Stomach smooth muscle (tissue), 2 donors: ENCODE measurements around the gene CEACAM1.
"Not testable (repeated sequence)": the region's sequence is repeated elsewhere in the genome, so short reads cannot be mapped to it uniquely, and the experiment has no call there.

Source experiments
- H3K27ac ChIP-seq: one replicate; pipeline ENCODE4 v1.7.0; 2013; ENCODE audit warnings: mild to moderate bottlenecking, low read length, inconsistent platforms
- H3K27me3 ChIP-seq, 2 donors: one replicate each; pipeline ENCODE4 v1.7.0; 2013; ENCODE audit warnings: low read length in 2 of 2; ENCODE audit not compliant: insufficient read depth in 2 of 2, control insufficient read depth in 1 of 2
- H3K36me3 ChIP-seq, 2 donors: one replicate each; pipeline ENCODE4 v1.7.0; 2013; ENCODE audit warnings: low read length in 2 of 2; ENCODE audit not compliant: control insufficient read depth in 2 of 2, insufficient read depth in 2 of 2
- H3K4me1 ChIP-seq: one replicate; pipeline ENCODE4 v1.7.0; 2013; ENCODE audit warnings: low read length; ENCODE audit not compliant: control insufficient read depth, insufficient read depth
- H3K4me3 ChIP-seq, 2 donors: one replicate each; pipeline ENCODE4 v1.7.0; 2013; ENCODE audit warnings: low read length in 2 of 2
- H3K9ac ChIP-seq, 2 donors: one replicate each; pipeline ENCODE4 v1.7.0; 2013; ENCODE audit warnings: low read length in 2 of 2, mild to moderate bottlenecking in 1 of 2
- H3K9me3 ChIP-seq, 2 donors: one replicate each; pipeline ENCODE4 v1.7.0; 2013; ENCODE audit warnings: low read length in 2 of 2; ENCODE audit not compliant: control insufficient read depth in 2 of 2
- donor health status: healthy.
- donor health status: Pancreatic carcinoma.

Gene CEACAM1

DNA sequence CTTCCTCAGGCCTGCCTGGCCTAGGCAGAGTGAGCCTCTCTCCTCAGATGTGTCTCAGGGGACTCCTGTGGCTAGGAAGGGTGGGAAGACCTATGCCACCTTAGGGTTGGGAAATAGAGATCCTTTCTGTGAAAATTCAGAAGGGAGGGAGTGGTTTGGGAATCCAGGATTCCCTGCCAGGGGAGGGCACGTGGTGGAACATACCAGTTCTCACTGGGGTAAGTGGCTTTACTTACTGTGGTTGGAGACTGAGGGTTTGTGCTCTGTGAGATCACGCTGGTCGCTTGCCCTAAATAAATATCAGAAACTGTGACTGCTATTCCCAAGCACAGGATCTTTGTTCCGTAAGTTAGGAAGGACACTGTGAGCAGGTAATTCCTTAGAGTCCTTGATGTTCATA is 16.9 kb downstream of the CEACAM1 start:
- Histone ChIP-seq H3K27me3 (no peaks in the 10 kb centered on the region), H3K27ac (no peak overlapping the region), H3K4me3 (no peak overlapping the region), H3K9me3 (no peaks in the 10 kb centered on the region), H3K36me3 (no peaks in the 10 kb centered on the region), H3K4me1 (no peaks in the 10 kb centered on the region), H3K9ac (no peak overlapping the region)

DNA sequence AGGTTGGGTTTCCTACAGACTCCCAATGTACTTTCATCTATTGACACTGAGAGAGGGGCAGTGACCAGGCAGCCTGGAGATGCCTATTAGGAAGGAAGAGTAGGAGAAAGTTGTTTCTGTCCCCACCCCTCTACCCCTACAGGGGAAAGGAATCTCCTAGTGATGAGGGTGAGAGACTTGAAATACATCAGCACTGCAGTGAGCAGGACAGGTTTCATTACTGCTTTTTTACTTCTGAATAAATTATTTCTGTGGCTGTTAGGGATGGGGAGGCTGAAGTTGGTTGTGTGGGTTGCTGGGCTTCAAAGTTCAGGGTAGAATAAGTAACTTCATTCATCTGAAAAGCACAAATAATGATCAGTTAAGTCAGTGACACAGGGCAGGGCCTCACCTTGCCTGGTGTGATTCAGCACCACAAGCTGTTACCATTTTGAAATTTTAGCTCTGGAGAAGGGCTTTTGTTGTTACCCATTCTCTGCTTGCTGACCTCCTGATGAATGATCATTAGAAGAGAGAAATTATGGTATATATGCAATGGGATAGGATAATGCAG is 19.3 kb downstream of the CEACAM1 start:
- Histone ChIP-seq H3K4me3 (no peak overlapping the region), H3K9me3 (no peaks in the 10 kb centered on the region), H3K4me1 (no peaks in the 10 kb centered on the region), H3K36me3 (no peaks in the 10 kb centered on the region), H3K27ac (no peak overlapping the region), H3K9ac (no peak overlapping the region), H3K27me3 (no peaks in the 10 kb centered on the region)

- H3K27me3 ChIP-seq: no peaks in the 10 kb centered on the region
- no peaks in the 10 kb centered on the region for H3K9me3 ChIP-seq
- no peaks in the 10 kb centered on the region for H3K36me3 ChIP-seq
- H3K27ac ChIP-seq: no peak overlapping the region
- H3K4me1 ChIP-seq: no peaks in the 10 kb centered on the region
- no peak overlapping the region for H3K4me3 ChIP-seq
- H3K9ac ChIP-seq: no peak overlapping the region
Measured at GRCh38 chr19:42505066-42505465, 23.2 kb downstream of the CEACAM1 start.

DNA sequence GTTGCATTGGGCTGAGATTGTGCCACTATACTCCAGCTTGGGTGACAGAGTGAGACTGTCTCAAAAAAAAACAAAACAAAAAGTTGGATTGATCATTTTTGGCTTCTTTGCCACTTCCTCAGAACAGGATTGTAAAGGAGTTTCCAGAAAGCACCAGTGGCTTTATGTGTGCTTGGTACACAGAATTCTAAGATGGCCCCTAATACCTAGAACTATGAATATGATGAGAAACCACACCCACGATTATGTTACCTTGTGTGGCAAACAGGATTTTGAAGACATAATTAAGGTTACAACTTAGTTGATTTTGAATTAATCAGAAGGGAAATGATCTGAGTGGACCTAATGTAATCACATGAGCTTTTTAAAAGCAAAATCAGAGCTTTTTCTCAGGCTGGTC is 26.5 kb downstream of the CEACAM1 start:
- Histone ChIP-seq H3K36me3 (no peaks in the 10 kb centered on the region), H3K27me3 (no peaks in the 10 kb centered on the region), H3K27ac (no peak overlapping the region), H3K4me3 (no peak overlapping the region), H3K4me1 (no peaks in the 10 kb centered on the region), H3K9ac (no peak overlapping the region), H3K9me3 (no peaks in the 10 kb centered on the region)

DNA sequence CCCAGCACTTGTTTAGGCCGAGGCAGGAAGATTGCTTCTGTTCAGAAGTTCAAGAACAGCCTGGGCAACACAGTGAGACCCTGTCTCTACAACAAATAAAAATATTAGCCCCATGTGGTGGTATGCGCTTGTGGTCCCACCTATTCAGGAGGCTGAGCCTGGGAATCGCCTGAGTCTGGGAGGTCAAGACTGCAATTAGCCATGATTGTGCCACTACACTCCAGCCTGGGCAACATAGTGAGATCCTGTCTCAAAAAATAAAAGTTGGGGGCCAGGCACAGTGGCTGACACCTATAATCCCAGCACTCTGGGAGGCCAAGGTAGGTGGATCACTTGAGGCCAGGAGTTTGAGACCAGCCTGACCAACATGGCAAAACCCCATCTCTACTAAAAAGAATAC is 27.0 kb downstream of the CEACAM1 start:
- not testable (repeated sequence) for H3K9me3 ChIP-seq, H3K27me3 ChIP-seq, H3K4me3 ChIP-seq, H3K9ac ChIP-seq, H3K4me1 ChIP-seq, H3K27ac ChIP-seq, H3K36me3 ChIP-seq

DNA sequence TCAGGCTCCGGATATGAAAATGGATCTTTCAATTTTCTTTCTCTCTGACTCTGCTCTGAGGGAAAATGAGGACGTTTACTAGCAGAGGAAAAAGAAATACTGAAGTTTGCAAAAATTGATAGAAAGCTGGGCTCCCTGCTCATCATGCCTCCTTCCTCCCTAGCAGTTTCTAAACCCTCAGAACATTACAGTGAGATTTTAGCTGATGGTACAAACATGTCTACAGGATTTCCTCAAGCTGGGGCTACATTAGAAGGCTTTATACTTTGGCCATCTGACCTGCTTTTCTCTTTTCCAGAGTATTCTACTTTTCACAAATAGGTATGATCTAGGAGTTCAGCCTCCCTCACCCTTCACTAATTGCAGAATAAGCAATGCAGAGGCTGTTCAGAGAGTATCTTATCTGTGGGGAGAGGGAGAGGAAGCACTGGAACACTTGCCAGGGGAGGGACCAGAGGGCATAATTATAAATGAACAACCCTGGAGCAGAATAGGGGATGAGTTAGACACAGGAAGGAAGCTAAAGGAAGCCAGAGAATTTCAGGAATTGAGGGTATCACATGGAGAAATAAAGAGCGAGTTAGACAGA is 30.0 kb downstream of the CEACAM1 start:
- H3K9ac ChIP-seq: no peak overlapping the region
- no peaks in the 10 kb centered on the region for H3K36me3 ChIP-seq
- no peaks in the 10 kb centered on the region for H3K9me3 ChIP-seq
- H3K27ac ChIP-seq: no peak overlapping the region
- no peaks in the 10 kb centered on the region for H3K27me3 ChIP-seq
- H3K4me3 ChIP-seq: no peak overlapping the region
- H3K4me1 ChIP-seq: no peaks in the 10 kb centered on the region

- H3K36me3 ChIP-seq: no peaks in the 10 kb centered on the region
- H3K27me3 ChIP-seq: no peaks in the 10 kb centered on the region
- H3K27ac ChIP-seq: no peak overlapping the region
- no peak overlapping the region for H3K4me3 ChIP-seq
- no peaks in the 10 kb centered on the region for H3K4me1 ChIP-seq
- H3K9ac ChIP-seq: no peak overlapping the region
- no peaks in the 10 kb centered on the region for H3K9me3 ChIP-seq
Measured at GRCh38 chr19:42497492-42498168, 30.7 kb downstream of the CEACAM1 start.

GRCh38 chr19:42496460-42497133 is 31.7 kb downstream of the CEACAM1 start:
- H3K36me3 ChIP-seq: no peaks in the 10 kb centered on the region
- no peaks in the 10 kb centered on the region for H3K9me3 ChIP-seq
- no peak overlapping the region for H3K4me3 ChIP-seq
- no peaks in the 10 kb centered on the region for H3K27me3 ChIP-seq
- H3K4me1 ChIP-seq: no peaks in the 10 kb centered on the region
- no peak overlapping the region for H3K27ac ChIP-seq
- H3K9ac ChIP-seq: no peak overlapping the region

DNA sequence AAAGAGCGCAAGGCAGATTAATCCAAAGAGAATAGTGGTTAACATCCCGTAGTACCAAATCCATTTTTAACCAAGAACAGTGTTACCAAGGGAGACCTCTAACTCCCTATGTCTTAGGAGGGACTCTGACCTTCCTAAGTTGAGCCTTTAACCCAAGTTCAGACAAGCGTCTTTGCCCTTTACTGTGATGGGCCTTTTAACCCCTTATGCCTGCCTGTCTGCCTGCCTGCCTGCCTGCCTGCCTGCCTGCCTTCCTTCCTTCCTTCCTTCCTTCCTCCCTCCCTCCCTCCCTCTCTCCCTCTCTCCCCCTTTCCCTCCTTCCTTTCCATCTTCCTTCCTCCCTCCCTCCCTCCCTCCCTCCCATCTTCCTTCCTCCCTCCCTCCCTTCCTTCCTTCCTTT is 32.6 kb downstream of the CEACAM1 start:
- Histone ChIP-seq H3K36me3 (no peaks in the 10 kb centered on the region), H3K4me1 (no peaks in the 10 kb centered on the region), H3K4me3 (no peak overlapping the region), H3K9ac (no peak overlapping the region), H3K27me3 (no peaks in the 10 kb centered on the region), H3K27ac (no peak overlapping the region), H3K9me3 (no peaks in the 10 kb centered on the region)

DNA sequence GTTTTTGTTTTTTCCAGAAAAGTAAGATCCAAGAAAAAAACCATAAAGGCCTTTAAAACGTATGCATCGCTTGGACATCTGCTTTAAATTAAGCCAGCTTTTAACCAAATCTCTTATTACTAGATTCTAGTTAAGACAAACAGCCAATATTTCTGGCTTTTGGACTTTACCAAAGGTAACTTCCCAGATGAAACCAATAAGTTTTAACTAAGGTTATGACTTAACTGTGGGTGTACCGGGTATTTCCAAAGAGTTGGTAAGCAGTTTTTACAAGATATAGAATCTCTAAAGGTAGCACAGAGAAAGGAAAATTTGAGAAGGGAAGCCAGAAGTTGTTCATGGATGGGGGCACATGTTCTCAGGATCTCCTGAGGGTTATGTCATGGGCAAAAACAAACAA is 34.0 kb downstream of the CEACAM1 start:
- no peak overlapping the region for H3K9ac ChIP-seq
- H3K27ac ChIP-seq: no peak overlapping the region

More for the DNA sequence above, 34.0 kb downstream of the CEACAM1 start:
- Histone ChIP-seq H3K27me3 (no peaks in the 10 kb centered on the region), H3K4me3 (no peak overlapping the region), H3K4me1 (no peaks in the 10 kb centered on the region), H3K9me3 (no peaks in the 10 kb centered on the region), H3K36me3 (no peaks in the 10 kb centered on the region)
